GM12878 (cell line): ENCODE results near the gene DENND1A. TPM values are rescaled to one million over a fixed set of nuclear protein-coding genes. Genes with fewer than 3 reads are reported as not detected.

Experiments used
- ATF2 ChIP-seq: IDR thresholded peaks from 2 replicates; pipeline ENCODE4 v1.6.1; 2012; ENCODE audit warnings: low read length, inconsistent platforms
- ETV6 ChIP-seq, 2 experiments: fragments of 450-650 bp in 1 of 2; IDR thresholded peaks in 1 of 2; conservative IDR thresholded peaks in 1 of 2; 2 replicates each; pipeline ENCODE4 v1.6.1; 2014; ENCODE audit warnings: antibody characterized with exemption in 1 of 2, borderline replicate concordance in 1 of 2, low read depth in 1 of 2, mild to moderate bottlenecking in 1 of 2, moderate library complexity in 1 of 2
- JUNB ChIP-seq: IDR thresholded peaks from 2 replicates; pipeline ENCODE4 v1.6.1; 2016; ENCODE audit warnings: antibody characterized with exemption, mild to moderate bottlenecking
- SPI1 ChIP-seq: IDR thresholded peaks from 2 replicates; pipeline ENCODE4 v1.6.1; 2011; ENCODE audit warnings: low read depth, mild to moderate bottlenecking, low read length, moderate library complexity, borderline replicate concordance; ENCODE audit not compliant: insufficient read depth
- polyA plus RNA-seq, 11 experiments: library from polyadenylated mRNA; depleted of rRNA in 4 of 11; unstranded in 6 of 11; stranded (reverse) in 5 of 11; fragments of >200 nt; fragmentation: Nextera tagmentation in 4 of 11; fragmentation: Illumina TruSeq in 1 of 11; extraction: Ambion mirVana in 4 of 11; extraction: Trizol in 1 of 11; gene quantifications; 1 replicate in 1 of 11; 2 replicates in 10 of 11; pipeline versions ENCODE4 v1.2.1 to v1.2.3, GENCODE V29; 2011 to 2016; ENCODE audit warnings: inconsistent platforms in 2 of 11, missing spikeins in 2 of 11, low read depth in 1 of 11
- total RNA-seq, 4 experiments: library from RNA; depleted of rRNA in 3 of 4; stranded (reverse); fragments of >200 nt in 3 of 4; fragmentation: Illumina TruSeq in 1 of 4; extraction: Trizol in 1 of 4; gene quantifications; 2 replicates each; pipeline versions ENCODE4 v1.2.1 to v1.2.3, GENCODE V29; 2013 to 2021
- TF ChIP-seq, protein P1 (sequence below): fragments of 450-650 bp; IDR thresholded peaks from 2 replicates; pipeline ENCODE4 v1.6.1; 2018; ENCODE audit warnings: borderline replicate concordance, mild to moderate bottlenecking; ENCODE audit not compliant: partially characterized antibody
- TF ChIP-seq, protein P2 (sequence below): fragments of 150-350 bp; IDR thresholded peaks from 2 replicates; pipeline ENCODE4 v1.6.1; 2014; ENCODE audit warnings: mild to moderate bottlenecking, low read depth, low read length

DENND1A gene
- total and polyA plus RNA-seq, 10 of the 15 experiments (the other 5 are each of a cell fraction or from before 2014, with no cell fraction given): 14.1 to 48.6 (median 35.2) TPM

DNA sequence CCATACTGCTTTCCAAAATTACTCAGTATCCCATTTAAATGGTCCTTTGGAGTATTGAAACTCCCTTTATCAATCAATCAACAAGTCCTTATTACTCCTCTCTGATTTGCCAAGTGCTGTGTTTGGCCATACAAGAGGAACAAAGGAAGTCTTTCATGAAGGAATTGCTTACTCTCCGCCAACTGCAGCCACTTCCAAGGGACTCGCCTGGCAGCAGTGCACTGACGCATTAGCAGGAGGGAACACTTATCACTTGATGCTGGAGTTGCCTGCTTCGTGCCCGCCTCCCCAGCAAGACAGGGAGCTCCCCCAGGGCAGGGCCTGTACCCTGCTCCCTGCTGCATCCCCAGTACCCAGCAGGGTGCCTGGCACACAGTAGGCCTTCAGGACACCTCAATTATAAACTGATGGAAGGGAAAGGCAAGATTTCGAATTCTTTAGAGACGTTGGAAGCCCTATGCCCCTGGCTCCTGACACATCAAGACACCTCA is 476.1 kb downstream of the DENND1A start (continued):
- TF ChIP-seq ATF2 (no peak), ETV6 (conservative IDR thresholded peaks at IDR 0.05 in 1 of 2, IDR thresholded peaks at IDR 0.05 in 1 of 2; ENCODE audit: borderline replicate concordance in 1 of 2, low read depth in 1 of 2) (no peak), SPI1 (no peak), JUNB (no peak)
- TF ChIP-seq, protein P1, sequence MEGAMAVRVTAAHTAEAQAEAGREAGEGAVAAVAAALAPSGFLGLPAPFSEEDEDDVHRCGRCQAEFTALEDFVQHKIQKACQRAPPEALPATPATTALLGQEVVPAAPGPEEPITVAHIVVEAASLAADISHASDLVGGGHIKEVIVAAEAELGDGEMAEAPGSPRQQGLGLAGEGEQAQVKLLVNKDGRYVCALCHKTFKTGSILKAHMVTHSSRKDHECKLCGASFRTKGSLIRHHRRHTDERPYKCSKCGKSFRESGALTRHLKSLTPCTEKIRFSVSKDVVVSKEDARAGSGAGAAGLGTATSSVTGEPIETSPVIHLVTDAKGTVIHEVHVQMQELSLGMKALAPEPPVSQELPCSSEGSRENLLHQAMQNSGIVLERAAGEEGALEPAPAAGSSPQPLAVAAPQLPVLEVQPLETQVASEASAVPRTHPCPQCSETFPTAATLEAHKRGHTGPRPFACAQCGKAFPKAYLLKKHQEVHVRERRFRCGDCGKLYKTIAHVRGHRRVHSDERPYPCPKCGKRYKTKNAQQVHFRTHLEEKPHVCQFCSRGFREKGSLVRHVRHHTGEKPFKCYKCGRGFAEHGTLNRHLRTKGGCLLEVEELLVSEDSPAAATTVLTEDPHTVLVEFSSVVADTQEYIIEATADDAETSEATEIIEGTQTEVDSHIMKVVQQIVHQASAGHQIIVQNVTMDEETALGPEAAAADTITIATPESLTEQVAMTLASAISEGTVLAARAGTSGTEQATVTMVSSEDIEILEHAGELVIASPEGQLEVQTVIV: no peak
- TF ChIP-seq, protein P2, sequence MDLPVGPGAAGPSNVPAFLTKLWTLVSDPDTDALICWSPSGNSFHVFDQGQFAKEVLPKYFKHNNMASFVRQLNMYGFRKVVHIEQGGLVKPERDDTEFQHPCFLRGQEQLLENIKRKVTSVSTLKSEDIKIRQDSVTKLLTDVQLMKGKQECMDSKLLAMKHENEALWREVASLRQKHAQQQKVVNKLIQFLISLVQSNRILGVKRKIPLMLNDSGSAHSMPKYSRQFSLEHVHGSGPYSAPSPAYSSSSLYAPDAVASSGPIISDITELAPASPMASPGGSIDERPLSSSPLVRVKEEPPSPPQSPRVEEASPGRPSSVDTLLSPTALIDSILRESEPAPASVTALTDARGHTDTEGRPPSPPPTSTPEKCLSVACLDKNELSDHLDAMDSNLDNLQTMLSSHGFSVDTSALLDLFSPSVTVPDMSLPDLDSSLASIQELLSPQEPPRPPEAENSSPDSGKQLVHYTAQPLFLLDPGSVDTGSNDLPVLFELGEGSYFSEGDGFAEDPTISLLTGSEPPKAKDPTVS: no peak
